Measurements from ENCODE around the gene SCNN1B.

DNA sequence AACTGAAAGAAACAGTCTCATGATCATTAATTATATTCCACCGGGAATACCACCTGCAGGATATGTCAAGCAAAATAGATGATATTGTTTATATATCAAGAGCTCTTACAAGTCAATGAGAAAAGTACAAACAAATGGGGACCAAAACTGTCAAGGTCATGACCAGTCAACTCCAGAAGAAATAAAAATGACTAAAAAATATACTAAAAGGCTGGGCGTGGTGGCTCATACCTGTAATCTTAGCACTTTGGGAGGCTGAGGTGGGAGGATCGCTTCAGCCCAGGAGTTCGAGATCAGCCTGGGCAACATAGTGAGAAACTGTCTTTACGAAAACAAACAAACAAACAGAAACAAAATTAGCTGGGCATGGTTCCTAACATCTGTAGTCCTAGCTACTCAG lies 49.8 kb upstream of the SCNN1B start:
- TF ChIP-seq, protein P1, sequence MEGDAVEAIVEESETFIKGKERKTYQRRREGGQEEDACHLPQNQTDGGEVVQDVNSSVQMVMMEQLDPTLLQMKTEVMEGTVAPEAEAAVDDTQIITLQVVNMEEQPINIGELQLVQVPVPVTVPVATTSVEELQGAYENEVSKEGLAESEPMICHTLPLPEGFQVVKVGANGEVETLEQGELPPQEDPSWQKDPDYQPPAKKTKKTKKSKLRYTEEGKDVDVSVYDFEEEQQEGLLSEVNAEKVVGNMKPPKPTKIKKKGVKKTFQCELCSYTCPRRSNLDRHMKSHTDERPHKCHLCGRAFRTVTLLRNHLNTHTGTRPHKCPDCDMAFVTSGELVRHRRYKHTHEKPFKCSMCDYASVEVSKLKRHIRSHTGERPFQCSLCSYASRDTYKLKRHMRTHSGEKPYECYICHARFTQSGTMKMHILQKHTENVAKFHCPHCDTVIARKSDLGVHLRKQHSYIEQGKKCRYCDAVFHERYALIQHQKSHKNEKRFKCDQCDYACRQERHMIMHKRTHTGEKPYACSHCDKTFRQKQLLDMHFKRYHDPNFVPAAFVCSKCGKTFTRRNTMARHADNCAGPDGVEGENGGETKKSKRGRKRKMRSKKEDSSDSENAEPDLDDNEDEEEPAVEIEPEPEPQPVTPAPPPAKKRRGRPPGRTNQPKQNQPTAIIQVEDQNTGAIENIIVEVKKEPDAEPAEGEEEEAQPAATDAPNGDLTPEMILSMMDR (IDR thresholded peaks at IDR 0.05; ENCODE audit: low read depth, low read length) = no peak
- TF ChIP-seq EZH2phosphoT487 (IDR thresholded peaks at IDR 0.05; ENCODE audit: low read depth) = no peak

Measured in OCI-LY3 (cell line).